Measurements from ENCODE around the gene INO80D.
"Not testable (repeated sequence)": the region's sequence is repeated elsewhere in the genome, so short reads cannot be mapped to it uniquely, and the experiment has no call there.

The INO80D gene

DNA sequence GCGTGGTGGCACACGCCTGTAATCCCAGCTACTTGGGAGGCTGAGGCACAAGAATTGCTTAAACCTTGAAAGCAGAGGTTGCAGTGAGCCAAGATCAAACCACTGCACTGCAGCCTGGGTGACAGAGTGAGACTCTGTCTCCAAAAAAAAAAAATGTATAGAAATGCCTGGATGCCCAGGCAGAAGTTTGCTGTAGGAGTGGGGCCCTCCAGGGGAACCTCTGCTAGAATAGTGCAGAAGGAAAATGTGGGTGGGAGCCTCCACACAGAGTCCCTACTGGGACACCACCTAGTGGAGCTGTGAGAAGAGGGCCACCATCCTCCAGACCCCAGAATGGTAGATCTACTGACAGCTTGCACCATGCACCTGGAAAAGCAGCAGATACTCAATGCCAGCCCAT lies 70.2 kb downstream of the INO80D start:
- not testable (repeated sequence) for DNase-seq

DNA sequence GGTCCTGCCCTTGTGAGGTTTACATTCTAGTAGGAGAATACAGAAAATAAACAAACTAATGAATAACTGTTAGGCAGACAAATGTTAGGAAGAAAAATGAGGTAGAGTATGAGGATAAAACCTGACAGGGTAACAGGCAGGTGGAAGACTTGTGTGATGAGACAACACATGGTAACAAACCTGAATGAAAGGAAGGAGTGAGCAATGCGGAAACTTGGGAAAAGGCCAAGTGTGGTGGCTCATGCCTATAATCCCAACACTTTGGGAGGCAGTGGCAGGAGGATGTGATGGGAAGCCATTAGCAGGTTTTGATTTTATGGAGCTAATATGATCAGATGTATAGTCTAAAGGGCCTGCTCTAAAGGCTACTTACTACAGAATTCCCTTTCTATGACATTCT lies 74.2 kb downstream of the INO80D start:
- no peak for DNase-seq

DNA sequence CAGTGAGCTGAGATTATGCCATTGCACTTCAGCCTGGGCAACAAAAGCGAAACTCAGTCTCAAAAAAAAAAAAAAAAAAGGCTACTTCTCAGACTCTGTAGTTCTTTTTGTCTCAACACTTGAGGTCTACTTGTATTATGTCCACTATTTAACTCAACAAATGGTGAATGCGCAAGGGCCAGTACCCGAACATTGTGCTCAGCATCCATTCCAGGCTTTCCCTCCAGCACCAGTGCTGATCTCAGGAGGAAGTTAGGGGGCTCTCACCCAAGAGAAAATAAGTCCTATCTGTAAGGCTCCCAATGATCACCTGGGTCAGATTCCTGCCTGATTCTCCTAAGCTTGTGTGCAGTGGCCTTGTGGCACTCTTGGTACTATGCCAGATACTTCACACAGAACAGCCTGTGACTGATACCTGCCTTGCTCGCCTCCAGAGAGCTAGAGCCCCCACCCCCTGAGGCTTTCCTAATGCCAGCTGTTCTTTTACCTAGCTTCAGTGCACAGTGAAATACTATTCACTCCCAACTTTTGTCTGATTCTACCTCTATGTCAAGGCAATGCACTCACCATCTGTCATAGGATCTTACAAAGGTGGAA lies 74.9 kb downstream of the INO80D start:
- DNase-seq = no peak

DNA sequence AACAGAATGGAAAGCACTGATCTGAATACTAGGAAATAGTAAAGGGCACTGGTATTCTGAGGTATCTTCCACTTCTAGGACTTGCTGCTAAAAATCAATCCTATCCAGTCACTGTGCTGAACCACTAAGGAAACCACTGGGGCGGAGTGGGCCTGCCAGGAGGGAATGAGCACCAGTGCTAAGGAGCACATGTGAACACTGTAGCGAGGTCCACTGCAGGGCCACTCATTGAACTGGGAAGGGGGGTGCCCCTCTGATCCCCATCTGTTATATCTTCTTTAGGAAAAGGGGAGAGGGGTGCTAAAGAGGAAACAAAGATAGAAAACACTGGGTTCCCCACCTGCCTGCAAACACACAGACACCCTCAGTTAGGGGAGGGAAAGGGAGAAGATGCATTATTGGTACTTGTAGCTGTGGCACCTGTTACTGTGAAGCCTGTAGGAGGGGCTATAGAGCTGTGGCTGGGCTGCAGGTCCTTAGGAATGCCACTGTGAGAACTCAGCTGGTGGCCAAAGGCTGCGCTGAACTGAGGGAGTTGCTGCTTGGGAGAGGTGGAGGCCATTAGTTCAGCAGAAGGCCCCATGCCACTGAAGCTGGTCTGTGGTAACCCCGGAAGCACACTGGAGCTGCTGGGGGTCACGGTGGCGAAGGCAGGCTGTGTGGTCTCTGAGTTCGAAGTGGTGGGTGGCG lies 81.8 kb downstream of the INO80D start:
- no peak for DNase-seq

DNA sequence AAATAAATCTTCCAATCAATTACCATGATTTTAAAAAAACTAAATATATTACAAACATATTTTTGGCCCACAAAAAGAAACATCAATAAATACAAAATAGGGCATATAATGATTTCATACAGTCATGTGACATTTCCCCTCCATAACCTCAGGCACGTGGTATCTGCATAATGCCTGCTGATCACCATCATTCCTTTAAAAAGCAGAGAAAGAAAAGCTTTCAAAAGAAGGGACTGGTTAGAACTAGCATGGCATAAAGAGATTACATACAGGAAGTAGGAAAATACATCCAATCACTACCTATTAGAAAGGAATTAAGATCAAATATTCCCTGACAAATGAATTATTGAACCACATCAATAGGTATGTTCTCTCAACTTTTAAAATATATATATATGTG lies 83.5 kb downstream of the INO80D start:
- DNase-seq = no peak

DNA sequence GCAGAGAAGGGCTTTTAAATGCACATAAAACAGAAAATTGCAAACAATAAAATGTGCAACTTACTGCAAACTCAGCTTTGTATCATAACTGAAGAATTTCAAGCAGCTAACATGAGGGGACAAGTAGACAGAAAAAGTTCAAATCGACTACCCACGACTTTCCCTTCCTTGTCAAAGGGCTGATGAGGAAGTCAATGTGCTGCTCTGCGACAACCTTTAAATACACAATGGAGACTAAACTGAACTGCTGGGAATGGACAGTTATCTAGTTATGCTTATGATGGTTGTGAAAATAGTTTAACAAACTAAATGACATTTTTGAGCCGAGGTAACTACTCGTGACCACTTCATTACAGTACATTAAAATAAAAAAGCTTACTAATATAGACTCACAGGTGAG lies 84.1 kb downstream of the INO80D start:
- no peak for DNase-seq

DNA sequence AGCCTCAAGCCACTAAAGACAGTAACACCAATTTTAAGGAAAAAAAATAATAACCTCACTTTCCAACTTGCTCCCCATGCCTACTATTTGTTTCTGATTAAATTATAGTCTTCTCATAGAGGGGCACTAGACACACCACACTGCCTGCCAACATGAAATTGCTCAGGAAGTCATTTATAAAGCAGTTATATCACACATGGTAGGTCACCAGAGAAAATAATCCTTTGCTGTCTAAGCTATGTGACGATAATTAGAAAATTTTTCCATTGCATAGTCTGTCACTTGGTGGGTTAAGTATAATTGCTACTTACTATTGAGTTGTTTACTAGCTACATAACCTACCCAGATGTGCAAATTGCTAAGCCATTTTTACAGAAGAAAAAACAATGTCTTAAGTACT lies 85.2 kb downstream of the INO80D start:
- no peak for DNase-seq

DNA sequence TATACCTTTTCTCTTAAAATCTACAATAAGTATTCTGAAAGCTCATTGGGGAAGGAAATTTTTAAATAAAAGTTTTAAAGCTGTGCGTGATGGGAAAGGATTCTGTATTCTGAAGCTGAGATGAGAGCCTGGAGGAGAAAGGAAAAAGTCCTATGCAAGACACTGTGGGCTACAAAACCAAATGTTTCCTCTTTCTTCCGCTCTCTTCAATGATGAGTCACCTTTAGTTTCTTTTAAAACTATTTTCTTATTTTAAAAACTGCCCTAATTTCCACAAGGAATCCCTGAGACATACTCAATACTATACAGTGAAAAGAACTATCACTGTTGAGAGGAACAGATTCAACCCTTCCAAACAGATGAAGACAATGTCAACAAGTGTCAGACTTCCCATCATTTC lies 87.4 kb downstream of the INO80D start:
- no peak for DNase-seq

DNA sequence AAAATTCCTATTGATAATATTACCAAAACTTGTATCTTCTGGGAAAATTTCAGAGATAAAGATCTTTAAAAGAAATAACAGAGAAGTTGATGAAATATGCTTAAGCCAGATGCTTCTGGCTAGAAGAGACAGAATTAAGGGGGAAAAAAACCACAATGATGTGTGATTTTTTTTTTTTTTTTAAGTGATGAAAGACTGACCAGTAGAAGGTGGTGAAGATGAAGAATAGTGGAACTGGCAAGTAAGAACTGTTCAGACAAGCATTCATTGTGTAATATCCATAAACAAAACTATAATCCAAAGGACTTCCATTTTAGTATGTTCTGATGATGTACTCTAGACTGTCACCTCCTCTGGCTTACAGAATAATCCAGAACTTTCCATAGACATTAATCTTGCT lies 89.8 kb downstream of the INO80D start:
- no peak for DNase-seq

DNA sequence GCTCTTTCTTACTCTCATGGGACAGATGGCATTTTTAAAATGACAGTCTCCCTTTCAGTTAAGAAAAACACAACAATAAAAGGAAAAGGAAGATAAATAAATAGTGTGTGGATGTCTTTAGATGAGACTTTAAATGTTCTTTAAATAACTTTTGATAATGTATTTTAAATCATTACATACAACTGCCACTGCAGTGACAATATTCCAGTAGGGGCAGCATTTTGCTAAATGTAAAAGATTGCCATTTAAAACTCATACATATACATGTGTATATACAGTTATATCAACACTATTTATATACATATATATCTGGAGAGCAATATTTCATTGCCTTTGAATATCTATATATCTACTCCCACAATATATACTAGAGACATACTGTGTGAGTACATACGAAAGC lies 90.7 kb downstream of the INO80D start:
- DNase-seq = no peak

DNA sequence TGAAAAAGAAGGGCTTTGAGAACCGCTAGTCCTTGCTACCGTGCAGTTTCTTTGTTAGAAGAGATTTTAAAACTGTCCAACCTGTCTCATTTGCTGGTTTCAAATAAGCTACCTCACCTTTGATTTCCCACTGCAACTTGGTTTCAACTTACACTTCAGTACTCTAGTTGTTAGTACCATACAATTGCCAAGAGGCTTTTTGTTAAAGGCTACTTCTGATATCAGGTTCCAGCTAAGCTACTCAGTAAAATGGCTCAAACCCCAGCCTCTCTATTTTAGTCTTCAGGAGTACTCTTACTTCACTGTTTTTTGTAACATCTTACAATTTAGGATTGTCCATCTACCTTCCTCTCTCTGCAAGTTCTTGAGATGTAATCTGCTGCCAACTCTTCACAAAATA lies 91.6 kb downstream of the INO80D start:
- DNase-seq = no peak

DNA sequence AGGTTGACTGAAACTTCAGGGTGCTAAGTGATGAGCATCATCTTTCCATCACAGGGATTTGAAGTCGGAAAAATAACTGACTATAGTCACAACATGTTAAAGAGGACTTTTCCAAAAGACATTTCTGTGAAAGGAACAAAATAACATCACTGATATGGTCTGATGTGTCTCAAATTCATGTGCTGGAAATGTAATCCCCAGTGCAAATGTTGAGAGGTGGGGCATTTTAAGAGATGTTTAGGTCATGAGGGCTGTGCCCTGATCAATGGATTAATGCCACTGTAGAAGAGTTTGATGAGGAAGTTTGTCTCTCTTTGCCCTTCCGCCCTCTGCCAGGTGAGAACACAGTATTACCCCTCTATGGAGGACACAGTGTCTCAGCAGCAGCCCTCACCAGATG lies 95.9 kb downstream of the INO80D start:
- no peak for DNase-seq

DNA sequence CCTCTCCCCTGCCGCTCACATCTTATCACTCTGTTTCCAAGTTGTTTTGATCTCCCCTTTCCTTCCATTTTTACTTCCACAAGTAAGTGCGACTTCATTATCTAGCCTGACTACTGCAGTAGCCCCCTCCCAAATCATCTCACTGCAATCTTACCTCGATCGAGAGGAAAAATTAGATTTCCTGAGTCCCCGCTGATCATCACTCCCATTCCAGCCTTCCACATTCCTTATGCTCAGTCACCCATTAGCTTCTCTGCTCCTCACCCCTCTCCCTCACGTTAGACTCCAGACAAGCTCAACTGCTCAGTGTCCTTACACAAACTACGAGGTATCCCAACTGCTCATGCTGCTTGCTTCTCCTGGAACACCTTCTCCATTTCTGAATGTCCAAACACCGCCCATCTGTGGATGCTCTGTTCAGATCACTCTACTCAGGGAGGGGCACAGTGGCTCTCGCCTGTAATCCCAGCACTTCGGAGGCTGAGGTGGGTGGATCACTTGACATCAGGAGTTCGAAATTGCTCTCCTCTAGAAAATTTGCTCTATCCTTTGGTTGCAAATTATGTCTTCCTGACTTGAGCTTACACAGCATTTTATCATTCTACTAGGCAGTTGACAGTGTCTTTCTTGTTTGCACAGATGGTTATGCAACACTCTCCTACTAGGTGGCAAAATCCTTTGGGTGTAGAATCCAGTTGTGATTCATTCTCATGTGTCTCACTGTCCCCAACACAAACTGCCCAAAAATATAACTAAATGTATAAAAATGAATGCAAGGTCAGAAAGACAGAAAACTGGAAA lies 96.5 kb downstream of the INO80D start:
- no peak for DNase-seq

DNA sequence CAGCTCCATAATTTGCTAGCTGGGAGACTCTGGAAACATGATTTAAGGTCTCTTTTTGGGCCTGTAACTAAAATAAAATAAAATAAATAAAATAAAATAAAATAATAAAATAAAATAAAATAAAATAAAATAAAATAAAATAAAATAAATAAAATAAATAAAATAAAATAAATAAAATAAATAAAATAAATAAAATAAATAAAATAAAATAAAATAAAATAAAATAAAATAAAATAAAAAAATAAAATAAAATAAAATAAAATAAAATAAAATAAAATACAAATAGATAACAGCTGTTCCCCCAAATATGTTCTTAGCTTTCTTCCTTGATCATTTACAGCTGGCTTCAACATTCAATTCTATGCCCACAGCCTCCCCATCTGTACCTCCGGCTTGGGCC lies 97.3 kb downstream of the INO80D start:
- DNase-seq = not testable (repeated sequence)

DNA sequence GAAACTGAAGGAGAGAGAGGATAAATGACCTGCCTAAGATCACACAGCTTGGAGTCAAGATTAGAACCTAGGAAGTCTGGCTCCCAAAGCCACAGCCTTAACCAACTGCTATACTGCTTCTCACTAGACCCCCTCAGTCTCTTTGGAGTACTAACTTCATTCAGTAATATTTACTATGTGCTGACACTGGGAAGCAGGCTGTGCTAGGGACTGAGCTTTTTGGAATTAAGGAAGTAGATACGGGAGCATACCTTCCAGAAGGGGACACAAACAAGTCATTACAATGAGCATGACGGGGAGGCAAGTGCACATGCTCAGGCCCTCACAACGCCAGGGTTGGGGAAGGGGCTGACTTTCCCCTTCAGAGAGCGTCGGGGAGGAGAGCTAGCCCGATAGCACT lies 97.7 kb downstream of the INO80D start:
- no peak for DNase-seq

DNA sequence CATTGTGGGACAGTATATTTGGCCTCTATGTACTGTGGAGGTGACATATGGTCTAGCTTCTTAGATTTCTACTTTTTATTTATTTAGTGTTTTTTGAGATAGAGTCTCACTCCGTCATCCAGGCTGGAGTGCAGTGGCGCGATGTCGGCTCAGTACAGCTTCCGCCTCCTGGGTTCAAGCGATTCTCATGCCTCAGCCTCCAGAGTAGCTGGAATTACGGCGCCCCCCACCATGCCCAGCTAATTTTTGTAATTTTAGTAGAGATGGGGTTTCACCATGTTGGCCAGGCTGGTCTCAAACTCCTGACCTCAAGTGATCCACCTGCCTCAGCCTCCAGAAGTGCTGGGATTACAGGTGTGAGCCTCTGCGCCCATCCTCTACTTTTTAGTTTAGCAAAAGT lies 99.6 kb downstream of the INO80D start:
- not testable (repeated sequence) for DNase-seq

DNA sequence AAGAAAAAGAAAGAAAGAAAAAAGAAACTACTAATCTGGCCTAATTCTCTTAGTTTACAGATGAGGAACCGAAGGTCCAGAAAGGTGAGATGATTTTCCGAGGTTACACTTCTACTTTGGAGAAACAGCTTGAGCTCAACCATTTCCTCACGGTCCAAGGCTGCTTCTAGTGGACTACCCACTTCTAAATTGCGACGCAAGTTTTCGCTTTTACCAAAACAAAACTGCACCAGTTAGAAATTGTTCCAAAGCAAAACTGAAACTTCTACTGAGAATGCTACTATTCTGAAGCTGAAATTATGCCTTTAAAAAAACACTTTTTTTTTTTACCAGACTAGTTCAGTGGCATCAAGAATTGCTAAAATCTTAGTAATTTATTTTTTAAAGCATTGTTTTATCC lies 101.6 kb downstream of the INO80D start:
- no peak for DNase-seq

DNA sequence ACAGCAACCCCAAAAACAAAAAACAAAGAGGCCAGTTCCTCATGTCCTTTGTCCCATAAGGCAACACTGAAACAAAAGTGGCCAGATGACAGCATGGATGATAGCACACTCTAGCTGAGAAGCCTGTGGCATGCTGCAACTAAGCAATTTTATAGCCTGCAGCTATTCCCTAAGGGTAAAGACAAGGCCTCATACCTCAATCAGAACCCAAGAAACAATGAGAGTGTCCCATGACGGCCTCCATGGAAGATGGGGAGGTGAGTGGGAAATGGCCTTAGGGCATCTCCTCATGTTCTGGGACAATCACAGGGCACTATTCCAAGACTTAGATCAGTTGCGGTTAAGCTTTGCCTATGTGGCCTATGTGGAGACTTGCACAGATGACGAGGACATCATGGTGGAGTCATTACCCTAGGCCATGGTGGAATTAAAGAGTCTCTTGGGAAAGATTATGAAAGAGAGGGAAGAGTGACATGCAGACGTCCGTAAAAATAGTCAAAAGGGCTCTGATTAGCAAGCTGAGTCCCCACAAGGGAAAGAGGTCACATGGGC lies 103.1 kb downstream of the INO80D start:
- DNase-seq = no peak

DNA sequence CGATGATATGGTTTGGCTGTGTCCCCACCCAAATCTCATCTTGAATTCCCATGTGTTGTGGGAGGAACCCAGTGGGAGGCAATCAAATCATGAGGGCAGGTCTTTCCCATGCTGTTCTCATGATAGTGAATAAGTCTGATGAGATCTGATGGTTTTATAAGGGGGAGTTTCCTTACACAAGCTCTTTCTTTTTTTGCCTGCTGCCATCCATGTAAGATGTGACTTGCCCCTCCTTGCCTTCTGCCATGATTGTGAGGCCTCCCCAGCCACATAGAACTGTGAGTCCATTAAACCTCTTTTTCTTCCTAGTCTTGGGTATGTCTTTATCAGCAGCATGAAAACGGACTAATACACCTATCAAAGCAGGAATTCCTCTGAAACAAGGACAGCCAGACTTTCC lies 107.2 kb downstream of the INO80D start:
- not testable (repeated sequence) for DNase-seq

DNA sequence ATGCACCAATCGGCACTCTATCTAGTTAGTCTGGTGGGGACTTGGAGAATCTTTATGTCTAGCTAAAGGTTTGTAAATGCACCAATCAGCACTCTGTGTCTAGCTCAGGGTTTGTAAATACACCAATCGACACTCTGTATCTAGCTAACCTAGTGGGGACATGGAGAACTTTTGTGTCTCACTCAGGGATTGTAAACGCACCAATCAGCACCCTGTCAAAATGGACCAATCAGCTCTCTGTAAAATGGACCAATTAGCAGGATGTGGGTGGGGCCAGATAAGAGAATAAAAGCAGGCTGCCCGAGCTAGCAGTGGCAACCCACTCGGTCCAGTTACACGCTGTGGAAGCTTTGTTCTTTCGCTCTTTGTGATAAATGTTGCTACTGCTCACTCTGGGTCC lies 108.3 kb downstream of the INO80D start:
- DNase-seq = not testable (repeated sequence)

DNA sequence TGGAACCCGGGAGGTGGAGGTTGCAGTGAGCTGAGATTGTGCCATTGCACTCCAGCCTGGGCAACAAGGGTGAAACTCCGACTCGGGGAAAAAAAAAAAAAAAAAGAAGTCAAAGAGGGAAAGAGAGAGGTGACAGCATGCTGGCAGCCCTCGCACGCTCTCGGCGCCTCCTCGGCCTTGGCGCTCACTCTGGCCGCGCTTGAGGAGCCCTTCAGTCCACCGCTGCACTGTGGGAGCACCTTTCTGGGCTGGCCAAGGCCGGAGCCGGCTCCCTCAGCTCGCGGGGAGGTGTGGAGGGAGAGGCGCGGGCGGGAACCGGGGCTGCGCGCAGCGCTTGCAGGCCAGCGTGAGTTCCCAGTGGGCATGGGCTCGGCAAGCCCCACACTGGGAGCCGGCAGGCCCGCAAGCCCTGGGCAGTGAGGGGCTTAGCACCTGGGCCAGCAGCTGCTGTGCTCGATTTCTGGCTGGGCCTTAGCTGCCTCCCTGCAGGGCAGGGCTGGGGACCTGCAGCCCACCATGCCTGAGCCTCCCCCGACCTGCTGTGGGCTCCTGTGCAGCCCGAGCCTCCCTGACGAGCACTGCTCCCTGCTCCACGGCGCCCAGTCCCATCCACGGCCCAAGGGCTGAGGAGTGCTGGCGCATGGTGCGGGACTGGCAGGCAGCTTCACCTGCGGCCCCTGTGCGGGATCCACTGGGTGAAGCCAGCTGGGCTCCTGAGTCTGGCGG lies 108.9 kb downstream of the INO80D start:
- DNase-seq = not testable (repeated sequence)

DNA sequence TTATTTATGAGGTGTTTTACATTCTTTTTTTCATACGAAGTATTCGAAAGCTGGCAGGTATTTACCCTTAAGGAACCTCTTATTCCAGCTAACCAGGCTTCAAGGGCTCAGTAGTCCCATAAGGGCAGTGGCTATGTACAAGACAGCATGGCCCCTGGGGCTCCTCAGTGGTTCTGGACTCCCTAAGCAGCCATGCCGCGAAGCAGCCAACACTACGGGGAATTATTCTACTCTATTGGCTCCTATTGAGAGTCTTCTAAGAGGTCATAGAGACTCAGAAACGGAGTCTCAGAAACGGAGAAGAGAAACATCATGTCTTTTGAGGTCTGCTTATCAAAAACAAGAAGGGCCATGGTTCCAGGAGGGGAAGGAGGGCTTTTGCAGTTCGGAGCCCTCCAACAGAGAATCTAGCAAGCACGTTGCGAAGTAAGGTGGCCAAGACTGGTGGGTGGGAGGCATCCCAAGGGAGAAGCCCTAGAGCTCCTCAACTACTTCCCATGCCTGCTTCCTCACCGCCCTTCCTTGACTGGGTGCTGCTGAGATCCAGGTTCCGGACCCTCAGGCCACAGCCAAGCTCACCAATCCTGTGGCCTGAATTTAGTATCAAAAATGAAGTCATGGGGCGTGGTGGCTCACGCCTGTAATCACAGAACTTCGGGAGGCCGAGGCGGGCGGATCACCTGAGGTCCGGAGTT lies 109.7 kb downstream of the INO80D start:
- DNase-seq = no peak

Data from stimulated activated CD4-positive, alpha-beta T cell treated with anti-CD3 and anti-CD28 coated beads, Interleukin-12 subunit alpha, Interleukin-12 subunit beta, amount 100 ng/mL, for 4 hours (primary cell).